SK-N-SH treated with all-trans-retinoic acid at 6 μM for 48 hours (cell line): ENCODE results near the gene TBC1D25.
"Not testable (repeated sequence)": the region's sequence is repeated elsewhere in the genome, so short reads cannot be mapped to it uniquely, and the experiment has no call there.

Experiments used
- ATAC-seq: fragments of 200-7000 bp; cut with Tn5 transposase; 3 replicates; pipeline ENCODE4 v1.9.1; 2020; ENCODE audit warnings: mild to moderate bottlenecking, moderate library complexity
- ARNTL ChIP-seq: fragments of 450-650 bp; formaldehyde crosslinking; IDR thresholded peaks from 2 replicates; pipeline ENCODE4 v1.5.0; 2020; ENCODE audit warnings: low read depth, mild to moderate bottlenecking, moderate library complexity, borderline replicate concordance
- BACH2 ChIP-seq: fragments of 250-450 bp; sonication (Bioruptor Pico); IDR thresholded peaks from 2 replicates; pipeline ENCODE4 v1.9.0; 2021; ENCODE audit warnings: mild to moderate bottlenecking, borderline replicate concordance
- CSDC2 ChIP-seq: fragments of 250-450 bp; sonication (Bioruptor Pico); IDR thresholded peaks from 2 replicates; pipeline ENCODE4 v1.5.0; 2020; ENCODE audit warnings: mild to moderate bottlenecking, moderate library complexity
- ESRRG ChIP-seq: fragments of 250-450 bp; sonication (Bioruptor Pico); IDR thresholded peaks from 2 replicates; pipeline ENCODE4 v1.6.1; 2021; ENCODE audit warnings: mild to moderate bottlenecking
- OSR1 ChIP-seq: fragments of 250-450 bp; sonication (Bioruptor Pico); IDR thresholded peaks from 2 replicates; pipeline ENCODE4 v1.8.0; 2022; ENCODE audit warnings: moderate library complexity, mild to moderate bottlenecking, inconsistent platforms
- PATZ1 ChIP-seq: fragments of 250-450 bp; sonication (Bioruptor Pico); IDR thresholded peaks from 2 replicates; pipeline ENCODE4 v1.8.0; 2020; ENCODE audit warnings: mild to moderate bottlenecking, moderate library complexity, borderline replicate concordance
- POU6F1 ChIP-seq: fragments of 250-450 bp; sonication (Bioruptor Pico); IDR thresholded peaks from 2 replicates; pipeline ENCODE4 v1.8.0; 2021; ENCODE audit warnings: low read depth, mild to moderate bottlenecking, moderate library complexity, borderline replicate concordance
- PPARA ChIP-seq: fragments of 250-450 bp; sonication (Bioruptor Pico); IDR thresholded peaks from 2 replicates; pipeline ENCODE4 v1.5.0; 2020; ENCODE audit warnings: mild to moderate bottlenecking, borderline replicate concordance
- RARB ChIP-seq: fragments of 250-450 bp; sonication (Bioruptor Pico); IDR thresholded peaks from 2 replicates; pipeline ENCODE4 v1.8.0; 2021; ENCODE audit warnings: mild to moderate bottlenecking, moderate library complexity
- SNAI2 ChIP-seq: fragments of 250-450 bp; sonication (Bioruptor Pico); IDR thresholded peaks from 2 replicates; pipeline ENCODE4 v1.5.0; 2020; ENCODE audit warnings: mild to moderate bottlenecking, moderate library complexity
- TCF4 ChIP-seq: fragments of 250-450 bp; sonication (Bioruptor Pico); IDR thresholded peaks from 2 replicates; pipeline ENCODE4 v1.8.0; 2021; ENCODE audit warnings: mild to moderate bottlenecking, moderate library complexity, borderline replicate concordance
- TOX ChIP-seq: fragments of 250-450 bp; sonication (Bioruptor Pico); IDR thresholded peaks from 2 replicates; pipeline ENCODE4 v1.8.0; 2021; ENCODE audit warnings: mild to moderate bottlenecking, moderate library complexity, borderline replicate concordance
- ZC3H10 ChIP-seq: fragments of 250-450 bp; sonication (Bioruptor Pico); IDR thresholded peaks from 2 replicates; pipeline ENCODE4 v1.5.1; 2021; ENCODE audit warnings: mild to moderate bottlenecking, moderate library complexity
- ZFP3 ChIP-seq: fragments of 250-450 bp; sonication (Bioruptor Pico); IDR thresholded peaks from 2 replicates; pipeline ENCODE4 v1.5.0; 2020; ENCODE audit warnings: mild to moderate bottlenecking, moderate library complexity
- ZNF565 ChIP-seq: fragments of 450-650 bp; formaldehyde crosslinking; conservative IDR thresholded peaks from 2 replicates; pipeline ENCODE4 v1.5.0; 2020; ENCODE audit warnings: low read depth, mild to moderate bottlenecking, moderate library complexity
- ZNF70 ChIP-seq: fragments of 450-650 bp; formaldehyde crosslinking; IDR thresholded peaks from 2 replicates; pipeline ENCODE4 v1.5.0; 2020; ENCODE audit warnings: mild to moderate bottlenecking, moderate library complexity
- TF ChIP-seq, protein P1 (sequence below): fragments of 250-450 bp; sonication (Bioruptor Pico); IDR thresholded peaks from 2 replicates; pipeline ENCODE4 v1.5.1; 2021; ENCODE audit warnings: mild to moderate bottlenecking, moderate library complexity
- TF ChIP-seq, protein P2 (sequence below): fragments of 250-450 bp; sonication (Bioruptor Pico); IDR thresholded peaks from 2 replicates; pipeline ENCODE4 v1.5.0; 2020; ENCODE audit warnings: mild to moderate bottlenecking, moderate library complexity
- TF ChIP-seq, protein P3 (sequence below): fragments of 250-450 bp; sonication (Bioruptor Pico); IDR thresholded peaks from 2 replicates; pipeline ENCODE4 v1.5.1; 2020; ENCODE audit warnings: low read depth, mild to moderate bottlenecking, moderate library complexity

TBC1D25 gene

GRCh38 chrX:48523682-48524081 is 15.8 kb upstream of the TBC1D25 start:
- TF ChIP-seq, protein P1, sequence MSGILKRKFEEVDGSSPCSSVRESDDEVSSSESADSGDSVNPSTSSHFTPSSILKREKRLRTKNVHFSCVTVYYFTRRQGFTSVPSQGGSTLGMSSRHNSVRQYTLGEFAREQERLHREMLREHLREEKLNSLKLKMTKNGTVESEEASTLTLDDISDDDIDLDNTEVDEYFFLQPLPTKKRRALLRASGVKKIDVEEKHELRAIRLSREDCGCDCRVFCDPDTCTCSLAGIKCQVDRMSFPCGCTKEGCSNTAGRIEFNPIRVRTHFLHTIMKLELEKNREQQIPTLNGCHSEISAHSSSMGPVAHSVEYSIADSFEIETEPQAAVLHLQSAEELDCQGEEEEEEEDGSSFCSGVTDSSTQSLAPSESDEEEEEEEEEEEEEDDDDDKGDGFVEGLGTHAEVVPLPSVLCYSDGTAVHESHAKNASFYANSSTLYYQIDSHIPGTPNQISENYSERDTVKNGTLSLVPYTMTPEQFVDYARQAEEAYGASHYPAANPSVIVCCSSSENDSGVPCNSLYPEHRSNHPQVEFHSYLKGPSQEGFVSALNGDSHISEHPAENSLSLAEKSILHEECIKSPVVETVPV (CRISPR knock-in tag): no peak
- TF ChIP-seq ZNF565 (CRISPR knock-in tag): no peak
- TF ChIP-seq ARNTL: no peak
- ATAC-seq: no peak

DNA sequence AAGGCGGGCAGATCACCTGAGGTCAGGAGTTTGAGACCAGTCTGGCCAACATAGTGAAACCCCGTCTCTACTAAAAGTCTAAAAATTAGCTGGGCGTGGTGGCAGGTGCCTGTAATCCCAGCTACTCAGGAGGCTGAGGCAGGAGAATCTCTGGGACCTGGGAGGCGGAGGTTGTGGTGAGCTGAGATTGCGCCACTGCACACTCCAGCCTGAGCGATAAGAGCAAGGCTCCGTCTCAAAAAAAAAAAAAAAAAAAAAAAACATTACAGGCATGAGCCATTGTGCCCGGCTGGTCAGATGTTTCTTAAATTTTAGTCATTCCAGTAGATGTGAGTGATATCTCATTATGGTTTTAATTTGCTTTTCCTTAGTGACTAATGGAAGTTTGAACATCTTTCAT is 13.7 kb upstream of the TBC1D25 start:
- not testable (repeated sequence) for ATAC-seq

- ATAC-seq: no peak
- TF ChIP-seq ZC3H10 (CRISPR knock-in tag) (no peak), ESRRG (CRISPR knock-in tag) (no peak), TCF4 (CRISPR knock-in tag) (no peak), ZNF70 (no peak), BACH2 (CRISPR knock-in tag) (no peak), ARNTL (no peak), POU6F1 (CRISPR knock-in tag) (no peak), CSDC2 (CRISPR knock-in tag) (no peak), PATZ1 (CRISPR knock-in tag) (no peak), OSR1 (CRISPR knock-in tag) (no peak)
- TF ChIP-seq, protein P2, sequence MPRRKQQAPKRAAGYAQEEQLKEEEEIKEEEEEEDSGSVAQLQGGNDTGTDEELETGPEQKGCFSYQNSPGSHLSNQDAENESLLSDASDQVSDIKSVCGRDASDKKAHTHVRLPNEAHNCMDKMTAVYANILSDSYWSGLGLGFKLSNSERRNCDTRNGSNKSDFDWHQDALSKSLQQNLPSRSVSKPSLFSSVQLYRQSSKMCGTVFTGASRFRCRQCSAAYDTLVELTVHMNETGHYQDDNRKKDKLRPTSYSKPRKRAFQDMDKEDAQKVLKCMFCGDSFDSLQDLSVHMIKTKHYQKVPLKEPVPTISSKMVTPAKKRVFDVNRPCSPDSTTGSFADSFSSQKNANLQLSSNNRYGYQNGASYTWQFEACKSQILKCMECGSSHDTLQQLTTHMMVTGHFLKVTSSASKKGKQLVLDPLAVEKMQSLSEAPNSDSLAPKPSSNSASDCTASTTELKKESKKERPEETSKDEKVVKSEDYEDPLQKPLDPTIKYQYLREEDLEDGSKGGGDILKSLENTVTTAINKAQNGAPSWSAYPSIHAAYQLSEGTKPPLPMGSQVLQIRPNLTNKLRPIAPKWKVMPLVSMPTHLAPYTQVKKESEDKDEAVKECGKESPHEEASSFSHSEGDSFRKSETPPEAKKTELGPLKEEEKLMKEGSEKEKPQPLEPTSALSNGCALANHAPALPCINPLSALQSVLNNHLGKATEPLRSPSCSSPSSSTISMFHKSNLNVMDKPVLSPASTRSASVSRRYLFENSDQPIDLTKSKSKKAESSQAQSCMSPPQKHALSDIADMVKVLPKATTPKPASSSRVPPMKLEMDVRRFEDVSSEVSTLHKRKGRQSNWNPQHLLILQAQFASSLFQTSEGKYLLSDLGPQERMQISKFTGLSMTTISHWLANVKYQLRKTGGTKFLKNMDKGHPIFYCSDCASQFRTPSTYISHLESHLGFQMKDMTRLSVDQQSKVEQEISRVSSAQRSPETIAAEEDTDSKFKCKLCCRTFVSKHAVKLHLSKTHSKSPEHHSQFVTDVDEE (CRISPR knock-in tag): no peak
- TF ChIP-seq, protein P3, sequence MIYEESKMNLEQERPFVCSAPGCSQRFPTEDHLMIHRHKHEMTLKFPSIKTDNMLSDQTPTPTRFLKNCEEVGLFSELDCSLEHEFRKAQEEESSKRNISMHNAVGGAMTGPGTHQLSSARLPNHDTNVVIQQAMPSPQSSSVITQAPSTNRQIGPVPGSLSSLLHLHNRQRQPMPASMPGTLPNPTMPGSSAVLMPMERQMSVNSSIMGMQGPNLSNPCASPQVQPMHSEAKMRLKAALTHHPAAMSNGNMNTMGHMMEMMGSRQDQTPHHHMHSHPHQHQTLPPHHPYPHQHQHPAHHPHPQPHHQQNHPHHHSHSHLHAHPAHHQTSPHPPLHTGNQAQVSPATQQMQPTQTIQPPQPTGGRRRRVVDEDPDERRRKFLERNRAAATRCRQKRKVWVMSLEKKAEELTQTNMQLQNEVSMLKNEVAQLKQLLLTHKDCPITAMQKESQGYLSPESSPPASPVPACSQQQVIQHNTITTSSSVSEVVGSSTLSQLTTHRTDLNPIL: no peak
- TF ChIP-seq, all 23 proteins: peak for 0
These were observed 8.8 kb upstream of the TBC1D25 start for GRCh38 chrX:48530736-48531135.

DNA sequence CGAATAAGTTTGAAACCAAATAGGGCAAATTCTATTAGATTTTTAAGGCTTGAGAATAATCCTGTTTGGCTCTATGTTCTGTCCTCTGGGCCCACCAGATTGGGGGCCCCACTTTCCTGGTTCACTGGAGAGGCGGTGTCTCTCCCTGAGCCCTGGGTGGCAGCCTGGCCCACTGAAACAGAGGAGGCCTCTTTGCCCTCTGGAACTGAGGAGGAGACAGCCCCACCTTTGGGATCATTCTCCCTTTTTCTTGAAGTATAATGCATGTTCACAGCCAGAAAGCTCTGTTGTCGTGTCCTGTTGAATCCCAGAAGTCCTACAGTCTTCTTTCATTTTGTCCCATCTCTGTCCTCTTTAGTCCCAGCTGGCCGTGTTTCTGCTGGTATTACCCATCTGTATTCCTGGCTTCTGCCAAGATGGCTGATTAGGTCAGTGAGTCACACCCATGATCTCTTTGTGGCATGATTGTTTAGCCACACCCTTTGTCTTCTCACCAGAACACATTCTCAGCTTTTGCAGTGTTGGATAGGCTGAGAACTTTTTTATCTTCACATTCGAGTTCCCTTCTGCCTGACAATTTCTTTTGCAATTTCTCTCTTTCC is 8.1 kb upstream of the TBC1D25 start:
- no peak for TF ChIP-seq ZFP3 (CRISPR knock-in tag)
- no peak for TF ChIP-seq PPARA (CRISPR knock-in tag)
- ATAC-seq: peak; percentile 73

DNA sequence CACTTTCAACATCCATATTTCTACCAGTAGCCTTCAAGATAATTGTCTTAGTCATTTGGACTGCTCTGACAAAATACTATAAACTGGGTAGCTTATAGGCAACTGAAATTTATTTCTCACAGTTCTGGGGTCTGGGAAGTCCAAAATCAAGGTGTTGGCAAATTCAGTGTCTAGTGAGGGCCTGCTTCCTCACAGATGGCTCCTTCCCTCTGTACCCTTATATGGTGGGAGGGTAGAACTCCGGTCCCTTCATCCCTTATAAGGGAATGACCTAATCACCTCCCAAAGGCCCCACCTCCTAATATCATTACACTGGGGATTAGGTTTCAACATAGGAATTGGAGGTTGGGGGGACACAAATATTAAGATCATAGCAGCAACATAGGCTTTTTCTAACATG is 7.4 kb upstream of the TBC1D25 start:
- ATAC-seq: no peak
- no peak for TF ChIP-seq RARB (CRISPR knock-in tag)
- no peak for TF ChIP-seq TCF4 (CRISPR knock-in tag)
- no peak for TF ChIP-seq ZC3H10 (CRISPR knock-in tag)
- TF ChIP-seq, protein P1 (CRISPR knock-in tag): no peak
- TF ChIP-seq TOX: no peak
- no peak for TF ChIP-seq BACH2 (CRISPR knock-in tag)
- TF ChIP-seq SNAI2 (CRISPR knock-in tag): no peak
- TF ChIP-seq PPARA (CRISPR knock-in tag): no peak
- TF ChIP-seq PATZ1 (CRISPR knock-in tag): no peak
- no peak for TF ChIP-seq ESRRG (CRISPR knock-in tag)
